GM18502 (cell line): ENCODE measurements around the gene XPO5.
A peak's percentile ranks its signal among the peaks of the same experiment; 100 is the strongest.

ENCODE experiments used
- ATAC-seq: cut with Tn5 transposase; IDR thresholded peaks from one replicate; pipeline ENCODE4 v1.9.1; 2021; ENCODE audit warnings: mild to moderate bottlenecking; ENCODE audit not compliant: unreplicated experiment, poor library complexity

Gene XPO5

DNA sequence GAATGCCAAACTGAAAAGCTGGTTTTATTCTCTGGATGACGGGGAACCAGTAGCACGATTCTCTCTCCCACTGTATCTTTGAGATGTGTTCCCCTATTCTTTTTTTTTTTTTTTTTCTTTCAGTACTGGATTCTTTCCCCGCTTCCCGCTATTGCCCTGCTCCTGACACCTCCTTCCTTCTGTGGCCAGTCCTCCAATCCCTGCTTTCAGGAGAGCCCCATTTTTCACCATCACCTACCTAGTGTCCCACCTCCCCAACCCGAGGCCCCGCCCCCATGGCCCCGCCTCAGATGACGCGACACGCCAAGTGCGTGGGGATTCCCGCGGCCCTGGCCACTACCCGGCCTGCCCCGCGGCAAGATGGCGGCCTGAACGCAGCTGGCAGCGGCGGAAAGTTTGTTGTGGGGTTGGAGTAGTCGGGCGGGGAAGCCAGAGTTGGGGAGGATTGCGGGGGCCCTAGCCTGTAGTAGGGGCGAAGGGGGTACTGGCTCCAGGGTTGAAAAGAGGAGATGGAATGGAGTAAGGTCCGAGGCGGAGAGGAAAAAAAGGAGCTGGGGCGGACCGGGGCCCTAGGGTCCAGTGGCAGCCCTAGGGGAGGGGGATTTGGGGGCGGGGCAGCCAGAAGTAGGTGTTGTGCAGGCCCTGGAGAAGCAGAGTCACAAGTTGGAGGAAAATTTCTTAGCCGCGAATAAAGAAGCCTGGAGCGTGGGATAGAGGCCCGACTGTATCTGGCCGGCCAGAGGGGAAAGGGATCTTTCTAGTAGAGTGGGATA, 98.4 kb downstream of the XPO5 start, which contains the start of gene TJAP1:
TJAP1 (plus strand) TSS at position 336 of the 773 bp plus-strand sequence. CDS start 21,432 bp downstream, outside the sequence.
- peak; percentile 98 for ATAC-seq

DNA sequence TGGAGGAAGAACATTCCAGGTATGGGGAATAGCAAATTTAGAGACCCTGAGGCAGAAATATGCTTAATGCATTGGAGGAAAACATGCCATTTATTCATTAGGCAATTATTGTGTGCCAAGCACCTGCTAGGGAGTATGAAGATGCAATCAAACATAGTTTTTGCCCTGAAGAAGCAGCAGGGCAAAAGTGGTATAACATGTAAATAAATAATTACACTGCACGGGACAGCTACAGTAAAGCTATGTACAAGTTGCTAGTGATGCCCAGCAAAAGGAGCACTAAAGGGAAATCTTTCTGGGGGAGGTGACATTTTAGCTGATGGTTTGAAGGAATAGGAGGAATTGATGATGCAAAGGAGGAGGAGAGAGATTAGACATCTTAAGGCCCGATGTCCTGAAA, 99.1 kb downstream of the XPO5 start:
- no peak for ATAC-seq

DNA sequence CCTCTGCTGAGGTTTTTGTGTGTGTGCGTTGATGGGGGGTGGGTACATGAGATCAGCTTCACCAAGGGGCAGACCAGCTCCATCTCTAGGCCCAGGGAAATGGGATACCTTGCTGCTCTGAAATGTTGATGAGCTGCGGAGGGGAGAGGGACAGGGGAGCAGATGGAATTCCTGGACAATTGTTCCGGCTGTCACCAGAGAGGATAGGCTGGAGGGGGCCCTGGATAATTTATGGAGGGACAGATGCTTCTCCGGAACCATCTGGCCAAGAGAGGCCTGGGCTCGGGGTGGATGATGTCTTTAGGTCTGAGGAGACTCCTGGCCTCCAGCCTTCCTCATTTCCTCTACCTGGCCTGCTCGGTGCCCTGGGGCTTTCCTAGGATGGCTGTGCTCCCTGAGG, 100.3 kb downstream of the XPO5 start:
- no peak for ATAC-seq

DNA sequence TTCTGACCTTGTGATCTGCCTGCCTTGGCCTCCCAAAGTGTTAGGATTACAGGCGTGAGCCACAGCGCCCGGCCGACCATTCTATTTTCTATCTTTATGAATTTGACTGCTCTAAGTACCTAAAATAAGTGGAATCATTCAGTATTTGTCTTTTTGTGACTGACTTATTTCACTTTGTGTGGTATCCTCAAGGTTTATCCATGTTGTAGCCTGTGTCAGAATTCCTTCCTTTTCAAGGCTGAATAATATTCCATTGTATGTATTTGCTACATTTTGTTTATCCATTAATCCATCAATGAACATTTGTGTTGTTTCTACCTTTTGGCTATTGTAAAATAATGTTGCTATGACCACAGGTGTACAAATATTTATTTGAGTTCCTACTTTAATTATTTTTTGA, 103.3 kb downstream of the XPO5 start:
- no peak for ATAC-seq
